HepG2 (cell line): Measurements from ENCODE around the gene TUBB2B. TPM values are rescaled to one million over a fixed set of nuclear protein-coding genes. Genes with fewer than 3 reads are reported as not detected.

Experiments
- ATAC-seq: fragments of 200-7000 bp; cut with Tn5 transposase; 3 replicates; pipeline ENCODE4 v1.9.1; 2020; ENCODE audit warnings: mild to moderate bottlenecking, moderate library complexity
- BruUV-seq: library from RNA; stranded (reverse); fragments of 400-500 nt; replicated peaks from 2 replicates; lab custom pipeline; 2021; lab: Mats Ljungman, UMichigan
- CTCF ChIA-PET: fragments of 300-600 bp; formaldehyde crosslinking; extraction: SDS; loops from one replicate; lab custom pipeline; 2021; ENCODE audit warnings: low total read pairs, inconsistent platforms, low intra/inter-chr PET ratio; lab: Yijun Ruan, JAX
- POLR2A ChIA-PET: fragments of 350-600 bp; sonication (Branson Sonifier 250); formaldehyde crosslinking; loops from one replicate; lab custom pipeline; 2020; ENCODE audit warnings: antibody characterized with exemption, inconsistent platforms; lab: Yijun Ruan, JAX
- DNase-seq: peaks from one replicate; pipeline ENCODE4 v3.0.0-alpha.2; 2015; ENCODE audit warnings: low spot score
- FAIRE-seq: peaks from 3 replicates; lab custom pipeline; 2011; peaks lifted over from hg19 to GRCh38; lab: Jason Lieb, UNC
- H2AFZ ChIP-seq: one replicate; pipeline ENCODE4 v1.6.1; 2011; ENCODE audit warnings: low read length, inconsistent platforms
- H3K27ac ChIP-seq: fragments of 300-600 bp; 3 replicates; pipeline ENCODE4 v1.8.0; 2011; ENCODE audit warnings: mixed run types, mild to moderate bottlenecking, mixed read lengths, low read length, inconsistent platforms; ENCODE audit not compliant: insufficient read depth; ENCODE audit errors: extremely low read length
- H3K27me3 ChIP-seq, 2 experiments: fragments of 200-600 bp in 1 of 2; 2 replicates in 1 of 2; 3 replicates in 1 of 2; pipeline versions ENCODE4 v1.6.0 to v1.8.0; 2011; ENCODE audit warnings: low read length in 2 of 2, mild to moderate bottlenecking in 2 of 2, moderate library complexity in 2 of 2, inconsistent platforms in 1 of 2; ENCODE audit not compliant: insufficient read depth in 2 of 2, control insufficient read depth in 1 of 2
- H3K36me3 ChIP-seq, 2 experiments: fragments of 200-600 bp in 1 of 2; replicated peaks in 1 of 2; 2 replicates in 1 of 2; 3 replicates in 1 of 2; pipeline versions ENCODE4 v1.5.1 to v1.8.0; 2011; ENCODE audit warnings: low read length in 2 of 2, inconsistent platforms in 1 of 2; ENCODE audit not compliant: insufficient read depth in 2 of 2, control insufficient read depth in 1 of 2
- H3K4me1 ChIP-seq: 2 replicates; pipeline ENCODE4 v1.5.1; 2012; ENCODE audit warnings: low read length, inconsistent platforms; ENCODE audit not compliant: insufficient read depth
- H3K4me2 ChIP-seq: 2 replicates; pipeline ENCODE4 v1.6.0; 2011; ENCODE audit warnings: low read depth, low read length, inconsistent platforms
- H3K4me3 ChIP-seq, 3 experiments: fragments of 200-600 bp in 1 of 3; sonication (generic), shearing (Covaris generic) in 1 of 3; replicated peaks in 1 of 3; 2 replicates each; pipeline ENCODE4 v1.5.1; 2011 to 2016; ENCODE audit warnings: low read length in 3 of 3, inconsistent platforms in 2 of 3, low read depth in 2 of 3, mild to moderate bottlenecking in 2 of 3, control low read depth in 1 of 3, mixed read lengths in 1 of 3; ENCODE audit not compliant: insufficient read depth in 1 of 3
- H3K79me2 ChIP-seq: one replicate; pipeline ENCODE4 v1.6.1; 2011; ENCODE audit warnings: low read length, inconsistent platforms; ENCODE audit not compliant: insufficient read depth
- H3K9ac ChIP-seq: 2 replicates; pipeline ENCODE4 v1.6.0; 2011; ENCODE audit warnings: mild to moderate bottlenecking, low read depth, low read length, inconsistent platforms; ENCODE audit not compliant: insufficient read depth
- H3K9me3 ChIP-seq: 2 replicates; pipeline ENCODE4 v1.5.1; 2012; ENCODE audit warnings: mild to moderate bottlenecking, low read length
- H4K20me1 ChIP-seq: 2 replicates; pipeline ENCODE4 v1.6.0; 2011; ENCODE audit warnings: inconsistent platforms, mild to moderate bottlenecking, low read length, moderate library complexity; ENCODE audit not compliant: insufficient read depth
- AGO1 ChIP-seq: fragments of 200-400 bp; formaldehyde crosslinking; IDR thresholded peaks from 2 replicates; pipeline ENCODE4 v1.6.1; 2017; ENCODE audit warnings: mild to moderate bottlenecking, low read depth, low read length, moderate library complexity; ENCODE audit not compliant: poor library complexity, severe bottlenecking
- AGO2 ChIP-seq: fragments of 200-400 bp; formaldehyde crosslinking; optimal IDR thresholded peaks from 2 replicates; pipeline ENCODE3; 2017; ENCODE audit warnings: mild to moderate bottlenecking, low read depth, low read length, moderate library complexity
- BORCS8-MEF2B ChIP-seq: sonication (generic); formaldehyde crosslinking; IDR thresholded peaks from 2 replicates; pipeline ENCODE4 v1.8.0; 2022; ENCODE audit warnings: mild to moderate bottlenecking, missing genetic modification reagents
- ELF3 ChIP-seq: IDR thresholded peaks from 2 replicates; pipeline ENCODE4 v1.6.1; 2016; ENCODE audit warnings: missing genetic modification reagents, missing compliant biosample characterization
- FOXK2 ChIP-seq: fragments of 450-650 bp; IDR thresholded peaks from 2 replicates; pipeline ENCODE4 v1.6.1; 2016
- RAD21 ChIP-seq: fragments of 450-650 bp; formaldehyde crosslinking; IDR thresholded peaks from 2 replicates; pipeline ENCODE4 v1.5.0; 2020; ENCODE audit warnings: mild to moderate bottlenecking
- SALL1 ChIP-seq: sonication (generic); formaldehyde crosslinking; IDR thresholded peaks from 2 replicates; pipeline ENCODE4 v1.8.0; 2022; ENCODE audit warnings: mild to moderate bottlenecking, missing genetic modification reagents
- TFDP2 ChIP-seq: sonication (generic); formaldehyde crosslinking; IDR thresholded peaks from 2 replicates; pipeline ENCODE4 v1.4.0; 2020; ENCODE audit warnings: missing genetic modification reagents
- XBP1 ChIP-seq: sonication (generic); formaldehyde crosslinking; IDR thresholded peaks from 2 replicates; pipeline ENCODE4 v1.5.0; 2020; ENCODE audit warnings: missing genetic modification reagents
- ZNF138 ChIP-seq: sonication (generic); formaldehyde crosslinking; IDR thresholded peaks from 2 replicates; pipeline ENCODE4 v1.5.0; 2020; ENCODE audit warnings: mild to moderate bottlenecking, low read depth, missing genetic modification reagents
- ZNF724P ChIP-seq: sonication (generic); formaldehyde crosslinking; IDR thresholded peaks from 2 replicates; pipeline ENCODE4 v1.8.0; 2022; ENCODE audit warnings: missing genetic modification reagents, borderline replicate concordance
- WGBS: methylation state at CpG from one replicate; pipeline ENCODE4 v1.1.6; 2017; ENCODE audit warnings: low lambda C conversion rate; 5-methylcytosine and 5-hydroxymethylcytosine counted together
- in situ Hi-C: cut with HindIII; loops from 2 replicates; pipeline ENCODE4 v1.10.0; 2017; ENCODE audit warnings: low pct_unique_long_range_greater_than_20kb; ENCODE audit not compliant: extremely low pct_ligation_motif_present
- intact Hi-C: fragments of 100-400 bp; cut with micrococcal nuclease; formaldehyde crosslinking; loops from one replicate; pipeline ENCODE4 v1.10.0; 2022; ENCODE audit not compliant: unreplicated experiment
- polyA plus RNA-seq, 8 experiments: library from polyadenylated mRNA; depleted of rRNA in 3 of 8; stranded (reverse) in 7 of 8; unstranded in 1 of 8; fragments of >200 nt; fragmentation: Illumina TruSeq in 4 of 8; extraction: Trizol in 4 of 8; gene quantifications; 2 replicates each; pipeline versions ENCODE4 v1.2.1 to v1.2.3, GENCODE V29; 2011 to 2016; ENCODE audit warnings: low read depth in 4 of 8, missing spikeins in 1 of 8, mixed read lengths in 1 of 8; ENCODE audit not compliant: insufficient read depth in 1 of 8
- total RNA-seq, 5 experiments: library from RNA; depleted of rRNA; stranded (reverse); fragments of >200 nt; fragmentation: Illumina TruSeq; extraction: Trizol; gene quantifications; 2 replicates each; pipeline ENCODE4 v1.2.3, GENCODE V29; 2016; ENCODE audit warnings: low read depth in 1 of 5
- TF ChIP-seq, protein P1 (sequence below): IDR thresholded peaks from 2 replicates; pipeline ENCODE4 v1.6.1; 2016
- TF ChIP-seq, protein P2 (sequence below): sonication (generic); formaldehyde crosslinking; IDR thresholded peaks from 2 replicates; pipeline ENCODE4 v1.4.0; 2020; ENCODE audit warnings: missing genetic modification reagents, mild to moderate bottlenecking, borderline replicate concordance
- TF ChIP-seq, protein P3 (sequence below): sonication (generic); formaldehyde crosslinking; IDR thresholded peaks from 2 replicates; pipeline ENCODE4 v1.5.0; 2020; ENCODE audit warnings: missing genetic modification reagents

TUBB2B gene
- total and polyA plus RNA-seq, 2 of the 13 experiments (the other 11 are each of a cell fraction or from before 2014, with no cell fraction given) = 10.3 to 23.6 TPM

DNA sequence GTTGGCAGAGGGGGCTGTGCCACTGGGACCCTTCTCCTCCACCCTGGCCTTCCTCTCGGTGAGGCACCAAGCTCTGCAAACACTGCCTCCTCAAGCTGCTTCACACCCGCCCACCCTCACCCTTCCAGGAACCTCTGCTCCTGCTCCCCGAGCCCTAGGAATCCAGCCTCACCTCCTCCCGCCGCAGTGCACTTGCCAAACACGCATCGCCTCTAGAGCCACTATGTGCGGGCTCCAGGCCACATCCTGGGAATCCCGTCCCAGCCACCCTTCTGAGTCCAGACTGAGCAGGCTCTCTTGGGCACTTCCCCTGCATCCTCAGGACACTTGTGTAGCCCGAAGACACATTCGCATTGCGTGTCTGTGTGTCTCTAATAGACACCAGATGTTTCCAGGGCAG is 49.8 kb upstream of the TUBB2B start (continued):
- peak; percentile 76 for TF ChIP-seq AGO2

GRCh38 chr6:3276174-3277167 is 49.0 kb upstream of the TUBB2B start:
- 93% methylated on average over 20 of the region's 20 CpGs for WGBS
- Histone ChIP-seq H3K27me3 (no peaks in the 10 kb centered on the region), H3K9me3 (no peaks in the 10 kb centered on the region), H3K4me2 (no peak overlapping the region), H3K79me2 (no peaks in the 10 kb centered on the region), H4K20me1 (no peaks in the 10 kb centered on the region; the same call in 1 of the 2 replicates), H2AFZ (no peak overlapping the region), H3K36me3 (peaks cover 19 to 55% of the 10 kb centered on the region in 2 experiments; a peak in 4 of 5 replicates), H3K4me3 (no peak overlapping the region), H3K4me1 (no peaks in the 10 kb centered on the region), H3K9ac (no peak overlapping the region), H3K27ac (no peak overlapping the region)
- BruUV-seq = no TSS peak
- intact Hi-C loops = no loop called here
- ATAC-seq (no peak), DNase-seq (no peak), FAIRE-seq (no peak)
- CTCF ChIA-PET = no interaction called here
- in situ Hi-C loops = loop anchor here (10.0 to 25.0 kb wide), 2 partner anchors 238 to 711 kb away; no protein-coding TSS in a partner anchor
- POLR2A ChIA-PET = no interaction called here
- no peak for TF ChIP-seq ZNF138 (CRISPR knock-in tag)
- TF ChIP-seq ELF3 (CRISPR knock-in tag) = no peak
- TF ChIP-seq XBP1 (CRISPR knock-in tag) = no peak
- no peak for TF ChIP-seq BORCS8-MEF2B (CRISPR knock-in tag)
- 0 out of 2 replicates have a peak, but pooled peaks have one; percentile 15 for TF ChIP-seq SALL1 (CRISPR knock-in tag)
- TF ChIP-seq, protein P1, sequence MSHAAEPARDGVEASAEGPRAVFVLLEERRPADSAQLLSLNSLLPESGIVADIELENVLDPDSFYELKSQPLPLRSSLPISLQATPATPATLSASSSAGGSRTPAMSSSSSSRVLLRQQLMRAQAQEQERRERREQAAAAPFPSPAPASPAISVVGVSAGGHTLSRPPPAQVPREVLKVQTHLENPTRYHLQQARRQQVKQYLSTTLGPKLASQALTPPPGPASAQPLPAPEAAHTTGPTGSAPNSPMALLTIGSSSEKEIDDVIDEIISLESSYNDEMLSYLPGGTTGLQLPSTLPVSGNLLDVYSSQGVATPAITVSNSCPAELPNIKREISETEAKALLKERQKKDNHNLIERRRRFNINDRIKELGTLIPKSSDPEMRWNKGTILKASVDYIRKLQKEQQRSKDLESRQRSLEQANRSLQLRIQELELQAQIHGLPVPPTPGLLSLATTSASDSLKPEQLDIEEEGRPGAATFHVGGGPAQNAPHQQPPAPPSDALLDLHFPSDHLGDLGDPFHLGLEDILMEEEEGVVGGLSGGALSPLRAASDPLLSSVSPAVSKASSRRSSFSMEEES (CRISPR knock-in tag) = no peak
- TF ChIP-seq, protein P2, sequence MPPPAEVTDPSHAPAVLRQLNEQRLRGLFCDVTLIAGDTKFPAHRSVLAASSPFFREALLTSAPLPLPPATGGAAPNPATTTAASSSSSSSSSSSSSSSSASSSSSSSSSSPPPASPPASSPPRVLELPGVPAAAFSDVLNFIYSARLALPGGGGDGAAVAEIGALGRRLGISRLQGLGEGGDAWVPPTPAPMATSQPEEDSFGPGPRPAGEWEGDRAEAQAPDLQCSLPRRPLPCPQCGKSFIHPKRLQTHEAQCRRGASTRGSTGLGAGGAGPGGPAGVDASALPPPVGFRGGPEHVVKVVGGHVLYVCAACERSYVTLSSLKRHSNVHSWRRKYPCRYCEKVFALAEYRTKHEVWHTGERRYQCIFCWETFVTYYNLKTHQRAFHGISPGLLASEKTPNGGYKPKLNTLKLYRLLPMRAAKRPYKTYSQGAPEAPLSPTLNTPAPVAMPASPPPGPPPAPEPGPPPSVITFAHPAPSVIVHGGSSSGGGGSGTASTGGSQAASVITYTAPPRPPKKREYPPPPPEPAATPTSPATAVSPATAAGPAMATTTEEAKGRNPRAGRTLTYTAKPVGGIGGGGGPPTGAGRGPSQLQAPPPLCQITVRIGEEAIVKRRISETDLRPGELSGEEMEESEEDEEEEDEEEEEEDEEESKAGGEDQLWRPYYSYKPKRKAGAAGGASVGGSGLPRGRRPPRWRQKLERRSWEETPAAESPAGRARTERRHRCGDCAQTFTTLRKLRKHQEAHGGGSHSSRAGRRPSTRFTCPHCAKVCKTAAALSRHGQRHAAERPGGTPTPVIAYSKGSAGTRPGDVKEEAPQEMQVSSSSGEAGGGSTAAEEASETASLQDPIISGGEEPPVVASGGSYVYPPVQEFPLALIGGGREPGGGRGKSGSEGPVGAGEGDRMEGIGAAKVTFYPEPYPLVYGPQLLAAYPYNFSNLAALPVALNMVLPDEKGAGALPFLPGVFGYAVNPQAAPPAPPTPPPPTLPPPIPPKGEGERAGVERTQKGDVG = 0 out of 2 replicates have a peak, but pooled peaks have one; percentile 6
- TF ChIP-seq, protein P3, sequence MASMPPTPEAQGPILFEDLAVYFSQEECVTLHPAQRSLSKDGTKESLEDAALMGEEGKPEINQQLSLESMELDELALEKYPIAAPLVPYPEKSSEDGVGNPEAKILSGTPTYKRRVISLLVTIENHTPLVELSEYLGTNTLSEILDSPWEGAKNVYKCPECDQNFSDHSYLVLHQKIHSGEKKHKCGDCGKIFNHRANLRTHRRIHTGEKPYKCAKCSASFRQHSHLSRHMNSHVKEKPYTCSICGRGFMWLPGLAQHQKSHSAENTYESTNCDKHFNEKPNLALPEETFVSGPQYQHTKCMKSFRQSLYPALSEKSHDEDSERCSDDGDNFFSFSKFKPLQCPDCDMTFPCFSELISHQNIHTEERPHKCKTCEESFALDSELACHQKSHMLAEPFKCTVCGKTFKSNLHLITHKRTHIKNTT (CRISPR knock-in tag) = no peak
- TF ChIP-seq RAD21 (CRISPR knock-in tag) = no peak
- no peak for TF ChIP-seq FOXK2
- TF ChIP-seq ZNF724P = no peak
- peak; percentile 7 for TF ChIP-seq AGO1
- peak; percentile 64 for TF ChIP-seq AGO2
- TF ChIP-seq TFDP2 (CRISPR knock-in tag) = no peak
